ENCODE data around the gene APOBEC3G.
"Not testable (repeated sequence)": the region's sequence is repeated elsewhere in the genome, so short reads cannot be mapped to it uniquely, and the experiment has no call there.

The APOBEC3G gene

DNA sequence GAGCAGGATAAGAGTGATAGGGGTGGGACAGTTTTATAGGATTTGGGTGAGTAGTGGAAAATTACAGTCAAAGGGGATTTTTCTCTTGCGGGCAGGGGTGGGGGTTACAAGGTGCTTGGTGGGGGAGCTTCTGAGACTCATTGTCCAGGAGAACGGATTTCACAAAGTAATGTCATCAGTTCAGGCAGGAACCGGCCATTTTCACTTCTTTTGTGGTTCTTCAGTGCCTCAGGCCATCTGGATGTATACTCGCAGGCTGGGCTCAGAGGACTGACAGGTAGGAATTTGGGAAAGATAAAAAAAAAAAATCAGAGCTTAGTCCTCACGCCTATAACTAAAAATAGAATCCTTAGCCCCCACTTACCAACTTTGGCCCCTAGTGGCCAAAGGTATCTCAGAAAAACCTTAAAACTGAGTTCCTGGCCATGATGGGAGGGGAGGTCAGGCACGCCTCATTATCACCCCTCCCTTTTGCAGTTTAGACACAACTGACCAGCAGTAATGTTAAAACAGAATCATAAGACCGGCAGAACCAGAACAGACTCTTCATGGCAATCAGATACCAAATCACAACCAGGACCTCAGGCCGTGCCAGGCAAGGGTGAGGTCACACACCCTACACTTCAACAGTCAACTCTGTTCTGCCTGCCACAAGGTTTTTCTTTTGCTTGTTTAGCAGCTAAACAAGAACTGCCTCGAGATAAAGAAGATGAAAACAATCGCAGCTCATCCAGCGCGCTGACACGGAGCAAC, 8.9 kb upstream of the APOBEC3G start:
- no peak for DNase-seq

- no peak for DNase-seq
Observed at GRCh38 chr22:39070186-39070585, 6.9 kb upstream of the APOBEC3G start.

DNA sequence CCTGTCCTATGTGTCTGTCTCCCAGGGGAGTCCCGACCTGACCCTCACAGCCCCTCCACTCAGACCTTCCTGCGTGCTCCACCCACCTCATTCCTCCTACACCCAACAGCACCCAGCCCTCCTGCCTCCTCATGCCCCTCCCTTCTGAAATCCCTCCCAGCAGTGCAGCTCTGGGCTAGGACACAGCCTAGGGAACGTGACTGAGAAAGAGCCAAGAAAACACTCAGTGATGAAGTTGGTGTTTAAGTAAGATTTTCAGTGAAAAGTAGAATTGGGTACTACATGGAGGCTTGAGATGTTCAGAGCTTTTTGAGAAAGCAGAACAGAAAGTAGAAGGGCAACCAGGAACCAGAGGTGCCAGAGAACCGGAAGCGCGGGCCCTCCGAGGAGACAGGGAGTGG, 4.5 kb upstream of the APOBEC3G start:
- DNase-seq = not testable (repeated sequence)

- DNase-seq = no peak
Observed at GRCh38 chr22:39073981-39074380, 3.1 kb upstream of the APOBEC3G start.

DNA sequence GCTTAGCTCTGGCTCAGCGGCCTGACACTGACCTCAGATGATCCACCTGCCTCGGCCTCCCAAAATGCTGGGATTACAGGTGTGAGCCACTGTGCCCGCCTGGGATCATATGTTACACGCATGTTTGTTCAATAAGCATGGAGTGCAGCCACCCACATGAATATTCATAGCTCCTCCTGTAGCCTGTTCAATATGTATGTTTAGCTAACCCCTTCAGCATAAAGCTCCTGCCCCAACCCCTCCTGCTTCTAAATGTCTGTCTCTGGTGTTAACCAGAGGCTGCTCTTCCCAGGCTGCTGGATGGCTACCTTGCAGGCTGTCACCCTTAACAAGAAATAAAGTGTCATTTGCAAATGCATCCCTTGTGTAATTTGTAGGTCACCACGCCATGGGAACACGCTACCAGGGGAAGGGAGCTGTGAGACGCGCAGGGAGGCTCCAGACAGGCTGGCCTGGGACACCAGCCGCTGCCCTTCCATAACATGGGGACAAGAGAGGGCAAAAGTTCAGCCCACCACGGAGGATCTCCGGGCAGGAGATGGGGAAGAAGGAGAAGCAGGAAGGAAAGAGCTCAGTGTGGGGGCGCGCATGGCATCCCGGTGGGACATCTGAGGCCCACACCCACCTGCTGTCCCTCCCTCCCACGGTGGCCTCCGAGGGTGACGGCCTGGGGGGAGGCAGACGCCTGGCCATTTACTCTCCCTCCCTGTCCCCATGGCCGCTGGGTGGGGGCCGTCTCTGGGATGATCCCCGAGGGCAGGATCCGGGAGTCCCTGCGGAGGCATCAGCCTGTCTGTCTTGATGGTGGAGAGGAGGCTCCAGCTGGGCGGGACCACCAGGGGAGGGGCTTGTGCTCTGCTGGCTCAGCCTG, 685 bp upstream of the APOBEC3G start:
- DNase-seq = not testable (repeated sequence)

DNA sequence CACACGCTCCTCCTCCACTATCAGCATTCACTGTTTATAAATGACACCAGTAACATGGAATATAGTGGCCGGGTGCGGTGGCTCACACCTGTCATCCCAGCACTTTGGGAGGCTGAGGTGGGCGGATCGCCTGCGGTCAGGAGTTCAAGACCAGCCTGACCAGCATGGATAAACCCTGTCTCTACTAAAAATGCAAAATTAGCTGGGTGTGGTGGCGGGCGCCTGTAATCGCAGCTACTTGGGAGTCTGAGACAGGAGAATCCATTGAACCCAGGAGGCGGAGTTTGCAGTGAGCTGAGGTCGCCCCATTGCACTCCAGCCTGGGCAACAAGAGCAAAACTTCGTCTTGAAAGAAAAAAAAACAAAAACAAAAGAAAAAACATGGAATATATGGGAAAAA, 837 bp downstream of the APOBEC3G start:
- not testable (repeated sequence) for DNase-seq

DNA sequence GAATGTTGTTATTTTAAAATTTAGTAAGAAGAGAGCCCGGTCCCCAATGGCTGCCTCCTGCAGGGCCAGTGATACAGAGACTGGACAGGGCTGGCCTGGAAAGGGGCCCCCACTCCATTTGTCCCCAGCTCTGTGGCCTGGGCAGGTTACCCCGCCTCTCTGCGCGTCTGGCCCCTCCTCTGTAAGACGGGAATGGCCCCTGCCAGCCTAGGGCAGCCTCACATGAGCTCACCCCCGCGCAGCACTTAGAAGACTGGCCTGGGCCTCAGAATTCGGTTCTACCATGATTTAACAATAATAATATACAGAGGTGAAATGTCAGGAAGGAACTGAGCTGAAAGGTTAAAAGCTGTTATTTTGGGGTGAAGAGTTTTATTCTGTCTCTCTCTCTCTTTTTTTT, 1.3 kb downstream of the APOBEC3G start:
- no peak for DNase-seq

DNA sequence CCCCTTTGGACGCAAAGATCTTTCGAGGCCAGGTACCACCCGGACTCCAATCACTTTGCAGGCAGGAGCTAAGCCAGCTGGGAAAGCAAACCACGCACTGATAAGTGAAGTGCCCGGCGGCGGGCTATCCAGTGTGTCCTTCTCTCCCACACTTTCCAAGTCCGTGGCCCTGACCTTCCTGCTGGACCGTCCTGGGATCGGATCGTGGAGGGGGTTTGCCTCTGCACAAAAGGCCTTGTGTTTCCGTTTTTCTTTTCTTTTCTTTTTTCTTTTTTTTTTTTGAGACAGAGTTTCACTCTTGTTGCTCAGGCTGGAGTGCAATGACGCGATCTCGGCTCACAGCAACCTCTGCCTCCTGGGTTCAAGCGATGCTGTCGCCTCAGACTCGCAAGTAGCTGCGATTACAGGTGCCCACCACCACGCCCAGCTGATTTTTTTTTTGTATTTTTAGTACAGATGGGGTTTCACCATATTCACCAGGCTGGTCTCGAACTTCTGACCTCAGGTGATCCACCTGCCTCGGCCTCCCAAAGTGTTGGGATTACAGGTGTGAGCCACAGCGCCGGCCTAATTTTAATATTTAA, 2.1 kb downstream of the APOBEC3G start:
- DNase-seq = not testable (repeated sequence)

DNA sequence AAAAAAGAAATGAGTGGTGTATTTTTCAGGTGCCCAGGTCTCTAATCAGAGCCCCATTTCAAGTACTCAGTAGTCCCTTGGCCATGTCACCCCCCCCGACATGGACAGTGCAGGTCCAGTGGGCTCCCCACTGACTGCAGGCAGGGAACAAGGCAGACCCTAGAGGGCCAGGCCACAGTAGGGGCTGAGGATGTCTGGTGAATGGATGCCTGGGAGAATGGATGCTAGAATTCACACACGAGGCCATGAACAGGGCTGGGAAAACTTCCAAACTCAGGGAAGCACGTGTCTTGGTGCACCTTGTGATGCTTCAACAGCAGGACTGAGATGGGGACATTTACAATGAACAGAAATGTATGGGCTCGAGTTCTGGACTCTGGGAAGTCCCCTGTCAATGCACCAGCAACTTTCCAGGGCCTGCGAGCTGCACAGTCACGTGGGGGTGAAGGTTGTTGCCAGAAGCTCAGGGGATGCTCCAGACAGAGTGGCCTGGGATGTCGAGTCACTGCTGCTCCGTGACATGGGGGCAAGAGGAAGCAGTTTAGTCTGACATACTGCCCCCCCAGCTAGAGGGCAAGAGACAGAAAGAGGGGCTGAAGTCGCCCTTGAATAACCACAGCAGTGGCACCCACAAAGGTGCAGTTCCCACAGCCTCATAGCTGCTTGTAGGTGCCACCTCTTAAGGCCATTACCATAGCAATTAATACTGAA, 3.1 kb downstream of the APOBEC3G start:
- DNase-seq = no peak

- DNase-seq = no peak
Observed at GRCh38 chr22:39081016-39081415, 3.9 kb downstream of the APOBEC3G start.

- DNase-seq = no peak
Observed at GRCh38 chr22:39081598-39081997, 4.5 kb downstream of the APOBEC3G start.

DNA sequence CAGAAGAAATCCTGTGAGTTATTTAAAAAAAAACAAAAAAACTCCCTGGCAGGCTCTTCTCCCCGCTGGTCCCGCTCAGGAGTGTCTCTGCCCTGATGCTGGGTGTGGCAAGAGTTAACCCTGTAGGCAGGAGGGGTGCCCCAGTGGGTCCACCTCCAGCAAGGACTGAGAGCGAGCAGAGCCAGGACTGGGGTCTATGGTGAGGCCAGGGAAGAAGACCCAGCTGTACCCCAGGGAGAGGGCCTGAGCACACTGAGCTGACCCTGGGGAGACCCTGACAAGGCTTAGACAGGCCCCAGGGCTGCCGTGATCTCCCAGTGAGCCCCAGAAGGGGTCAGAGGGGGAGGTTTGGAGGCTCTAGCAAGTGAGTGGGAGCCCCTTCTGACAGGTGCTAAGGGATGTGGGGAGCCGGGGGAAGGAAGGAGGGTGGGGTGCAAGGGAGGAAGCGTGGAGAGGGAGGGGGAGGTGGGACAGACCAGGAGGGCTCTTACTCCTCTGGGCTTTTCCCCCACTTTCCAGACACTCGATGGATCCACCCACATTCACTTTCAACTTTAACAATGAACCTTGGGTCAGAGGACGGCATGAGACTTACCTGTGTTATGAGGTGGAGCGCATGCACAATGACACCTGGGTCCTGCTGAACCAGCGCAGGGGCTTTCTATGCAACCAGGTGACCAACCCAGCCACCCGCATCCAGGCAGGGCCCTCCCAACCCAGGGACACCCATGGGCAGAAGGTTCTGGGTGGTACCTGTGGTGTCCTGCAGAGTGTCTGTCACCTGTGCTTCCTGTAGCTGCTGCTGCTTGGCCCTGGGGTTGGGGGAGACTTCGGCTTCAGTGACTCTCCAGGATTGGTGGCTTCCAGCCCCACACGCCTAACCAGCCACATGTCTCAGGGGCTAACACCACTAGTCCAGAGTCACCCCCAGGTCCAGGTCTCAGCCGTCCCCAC, 6.4 kb downstream of the APOBEC3G start:
- DNase-seq = no peak

- DNase-seq = no peak
Observed at GRCh38 chr22:39084666-39085065, 7.6 kb downstream of the APOBEC3G start.

DNA sequence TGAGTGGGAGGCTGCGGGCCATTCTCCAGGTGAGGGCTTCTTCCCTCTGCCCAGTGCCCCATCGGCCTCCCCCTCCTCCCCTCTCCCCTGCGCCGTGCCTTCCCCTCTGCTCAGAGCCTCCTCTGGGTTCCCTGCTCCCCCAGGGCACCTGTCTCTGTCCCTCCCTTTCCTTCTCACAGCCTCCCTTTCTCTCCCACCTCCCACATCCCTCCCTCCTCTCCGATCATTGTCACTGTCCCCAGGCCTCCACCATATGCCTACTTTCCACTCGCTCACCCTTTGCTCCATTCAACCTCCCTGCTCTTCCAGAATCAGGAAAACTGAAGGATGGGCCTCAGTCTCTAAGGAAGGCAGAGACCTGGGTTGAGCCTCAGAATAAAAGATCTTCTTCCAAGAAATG, 10.0 kb downstream of the APOBEC3G start:
- DNase-seq = no peak

- no peak for DNase-seq
Observed at GRCh38 chr22:39087881-39088684, 11.0 kb downstream of the APOBEC3G start.

- no peak for DNase-seq
Observed at GRCh38 chr22:39088685-39089032, 11.6 kb downstream of the APOBEC3G start.

GRCh38 chr22:39089928-39090327, 12.9 kb downstream of the APOBEC3G start:
- no peak for DNase-seq

GRCh38 chr22:39090426-39091064, 13.5 kb downstream of the APOBEC3G start:
- no peak for DNase-seq

- DNase-seq = no peak
Observed at GRCh38 chr22:39091126-39092081, 14.3 kb downstream of the APOBEC3G start.
